ENCODE results near the gene IYD.

IYD gene

DNA sequence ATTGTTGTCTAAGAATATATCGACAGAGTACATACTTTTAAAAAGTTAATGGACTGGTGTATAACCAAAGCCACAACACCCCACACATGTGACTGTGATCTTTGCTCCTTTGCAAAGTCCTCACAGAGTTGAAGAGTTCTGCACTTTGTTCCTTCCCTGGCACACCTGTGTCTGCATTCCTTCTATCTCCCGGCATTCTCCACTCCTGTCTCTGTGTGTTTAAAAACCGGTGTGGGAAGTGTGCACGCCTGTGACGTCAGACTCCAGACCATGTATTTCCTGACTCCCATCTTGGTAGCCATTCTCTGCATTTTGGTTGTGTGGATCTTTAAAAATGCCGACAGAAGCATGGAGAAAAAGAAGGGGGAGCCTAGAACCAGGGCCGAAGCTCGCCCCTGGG, at the start of gene IYD:
Gene IYD (plus strand): TSS at position 251 of the 400 bp plus-strand sequence. CDS start 20 bp downstream, at position 271.
- no peak for DNase-seq (ENCODE audit: extremely low read depth in 1 of 2, low read depth in 1 of 2)

- DNase-seq (ENCODE audit: extremely low read depth in 1 of 2, low read depth in 1 of 2) = no peak
Observed at GRCh38 chr6:150319924-150320323, 48.9 kb upstream of the IYD start.

GRCh38 chr6:150320442-150320841, 48.4 kb upstream of the IYD start:
- DNase-seq (ENCODE audit: extremely low read depth in 1 of 2, low read depth in 1 of 2) = no peak

- DNase-seq (ENCODE audit: extremely low read depth in 1 of 2, low read depth in 1 of 2) = no peak
Observed at GRCh38 chr6:150322466-150322871, 46.3 kb upstream of the IYD start.

GRCh38 chr6:150323205-150323604, 45.6 kb upstream of the IYD start:
- DNase-seq (ENCODE audit: extremely low read depth in 1 of 2, low read depth in 1 of 2) = no peak

DNA sequence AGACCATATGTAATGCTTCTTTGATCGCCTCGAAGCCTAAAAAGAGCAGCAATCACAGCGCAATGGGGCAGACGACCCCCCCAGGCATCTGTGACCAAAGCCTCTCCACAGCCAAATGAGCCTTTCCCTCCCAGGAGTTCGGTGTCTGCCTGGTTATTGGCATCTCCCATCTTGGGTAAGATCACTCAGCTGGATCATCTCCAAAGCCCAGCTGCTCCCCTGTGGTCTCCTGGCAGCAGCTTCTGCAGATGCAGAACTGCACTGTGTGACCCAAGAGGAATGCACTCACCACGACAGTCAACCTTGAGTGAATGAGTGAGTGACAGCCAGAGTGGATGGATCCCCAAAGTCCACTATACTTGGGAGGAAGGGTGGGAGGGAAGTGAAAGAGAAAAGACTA, 44.8 kb upstream of the IYD start:
- no peak for DNase-seq (ENCODE audit: extremely low read depth in 1 of 2, low read depth in 1 of 2)

- DNase-seq (ENCODE audit: extremely low read depth in 1 of 2, low read depth in 1 of 2) = no peak
Observed at GRCh38 chr6:150325066-150325772, 43.6 kb upstream of the IYD start.

GRCh38 chr6:150327117-150327774, 41.6 kb upstream of the IYD start:
- no peak for DNase-seq (ENCODE audit: extremely low read depth in 1 of 2, low read depth in 1 of 2)

DNA sequence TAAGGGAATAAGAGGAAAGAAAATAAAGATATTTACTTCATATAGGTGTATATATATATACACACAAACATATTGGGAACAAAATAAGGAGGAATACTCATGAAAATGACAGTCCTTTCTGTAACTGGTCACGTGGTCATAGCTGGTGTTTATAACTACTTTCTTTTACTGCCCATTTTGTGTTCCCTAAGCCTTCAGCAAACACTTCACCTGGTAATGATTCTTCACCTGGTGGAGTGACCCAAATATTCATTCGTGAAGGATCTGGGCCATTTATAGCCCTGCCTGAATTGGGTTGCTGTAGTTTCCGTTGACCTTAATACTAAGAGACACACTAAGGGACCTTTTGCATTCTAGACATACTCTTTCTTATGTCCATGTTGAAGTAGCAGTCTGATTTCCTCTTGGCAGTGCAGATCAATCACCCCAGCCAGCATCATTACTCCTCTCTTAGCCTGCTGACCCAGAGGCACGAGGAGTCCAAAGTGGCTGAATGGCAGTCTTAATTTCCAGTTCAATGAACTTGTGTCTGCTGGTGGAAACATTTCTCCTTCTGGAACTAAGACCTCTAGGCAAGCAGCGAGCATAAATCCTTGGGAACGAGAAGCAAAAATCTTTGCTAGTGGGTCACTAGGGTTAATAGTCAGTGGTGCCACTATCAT, 39.9 kb upstream of the IYD start:
- no peak for DNase-seq (ENCODE audit: extremely low read depth in 1 of 2, low read depth in 1 of 2)

DNA sequence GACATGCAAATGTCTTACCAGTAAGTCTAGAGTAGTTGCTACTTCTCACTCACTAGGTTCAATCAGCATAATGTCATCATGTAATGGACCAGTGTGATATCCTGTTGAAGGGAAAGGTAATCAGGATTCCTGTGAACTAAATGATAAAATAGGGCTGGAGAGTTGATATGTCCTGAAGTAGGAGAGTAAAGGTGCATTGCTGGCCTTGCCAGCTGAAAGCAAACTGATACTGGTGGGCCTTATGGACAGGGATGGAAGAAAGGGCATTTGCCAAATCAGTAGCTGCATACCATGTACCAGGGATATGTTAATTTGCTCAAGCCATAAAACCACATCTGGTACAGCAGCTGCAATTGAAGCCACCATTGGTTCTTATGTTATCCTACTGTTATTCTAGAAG, 37.5 kb upstream of the IYD start:
- DNase-seq (ENCODE audit: extremely low read depth in 1 of 2, low read depth in 1 of 2) = no peak

DNA sequence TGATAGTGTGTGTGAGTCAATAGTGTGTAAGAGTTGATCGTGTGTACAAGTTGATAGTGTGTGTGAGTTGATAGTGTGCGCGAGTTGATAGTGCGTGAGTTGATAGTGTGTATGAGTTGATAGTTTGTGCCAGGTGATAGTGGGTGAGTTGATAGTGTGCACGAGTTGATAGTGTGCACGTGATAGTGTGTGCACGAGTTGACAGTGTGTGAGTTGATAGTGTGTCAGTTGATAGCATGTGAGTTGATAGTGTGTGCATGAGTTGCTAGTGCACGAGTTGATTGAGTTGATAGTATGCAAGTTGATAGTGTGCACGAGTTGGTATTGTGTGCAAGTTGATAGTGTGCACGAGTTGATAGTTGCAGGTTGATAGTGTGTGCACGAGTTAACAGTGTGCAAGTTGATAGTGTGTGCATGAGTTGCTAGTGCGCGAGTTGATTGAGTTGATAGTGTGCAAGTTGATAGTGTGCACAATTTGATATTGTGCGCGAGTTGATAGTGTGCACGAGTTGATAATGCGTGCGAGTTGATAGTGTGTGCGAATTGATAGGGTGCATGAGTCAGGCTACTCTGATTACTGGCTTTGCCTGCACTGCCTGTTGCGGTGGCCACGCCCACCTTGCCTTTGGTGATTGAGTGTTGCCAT, 35.8 kb upstream of the IYD start:
- no peak for DNase-seq (ENCODE audit: extremely low read depth in 1 of 2, low read depth in 1 of 2)

- DNase-seq (ENCODE audit: extremely low read depth in 1 of 2, low read depth in 1 of 2) = no peak
Observed at GRCh38 chr6:150333585-150333941, 35.2 kb upstream of the IYD start.

DNA sequence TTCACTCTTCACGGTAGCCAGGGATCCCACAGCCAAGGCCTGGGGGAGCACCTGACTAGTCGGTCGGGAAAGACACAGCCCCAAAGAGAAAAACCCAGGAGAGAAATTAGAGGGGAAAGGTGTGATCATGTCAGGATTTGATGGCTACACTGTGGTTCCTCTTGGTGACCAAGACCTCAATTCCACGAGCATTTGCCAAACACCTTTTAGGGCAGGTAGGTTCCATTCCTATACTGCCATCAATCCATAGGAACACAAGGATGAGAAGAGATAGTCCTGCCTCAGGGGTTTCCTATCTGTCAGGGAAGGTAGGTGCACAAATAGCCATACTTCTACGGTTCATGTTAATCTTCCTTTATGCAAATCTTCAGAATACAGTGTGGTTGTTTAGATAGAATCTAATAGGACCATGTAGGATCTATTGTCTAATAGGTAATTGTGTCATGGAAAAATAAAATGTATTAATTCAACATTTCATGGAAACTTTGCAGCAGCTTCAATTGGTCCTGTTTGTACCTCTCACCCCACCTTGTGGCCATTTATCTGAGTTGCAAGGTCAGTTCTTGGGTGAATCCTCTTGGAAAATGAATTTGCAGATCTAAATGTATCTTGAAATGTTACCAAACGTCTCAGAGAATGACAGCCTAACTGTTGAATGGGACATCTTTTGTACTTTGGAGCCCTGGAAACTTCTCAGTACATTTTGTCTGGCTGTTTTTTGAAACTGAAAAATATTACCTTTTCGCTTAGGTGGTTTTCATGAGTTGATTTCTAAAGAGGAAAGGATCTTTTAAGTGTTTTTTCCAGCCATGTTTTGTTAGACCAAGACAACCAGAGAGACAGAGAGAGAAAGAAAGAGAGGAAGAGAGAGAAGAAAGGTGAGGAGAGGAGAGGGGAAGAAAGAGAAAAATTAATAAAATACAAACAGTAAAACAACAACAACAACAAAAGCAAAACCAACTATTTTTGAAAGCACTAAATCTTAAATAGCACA, 33.7 kb upstream of the IYD start:
- no peak for DNase-seq (ENCODE audit: extremely low read depth in 1 of 2, low read depth in 1 of 2)

DNA sequence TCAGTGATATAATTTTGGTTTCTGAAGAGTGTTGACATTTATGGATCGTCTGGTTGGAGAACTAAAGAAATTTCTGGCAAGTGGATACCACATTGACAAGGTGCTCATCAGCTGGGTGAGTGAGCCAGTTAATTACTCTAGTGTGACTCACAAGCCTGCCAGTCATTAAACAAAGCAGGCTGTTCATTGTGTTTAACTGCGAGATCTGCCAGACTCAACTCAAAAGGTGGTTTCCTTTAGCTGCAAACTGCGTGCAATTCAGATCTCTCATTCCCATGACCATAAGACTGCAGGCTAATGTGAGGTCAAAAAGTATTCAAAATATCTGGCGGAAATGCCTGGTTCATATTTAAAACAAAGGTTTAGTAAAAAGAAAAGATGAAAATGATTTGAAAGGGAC, 32.5 kb upstream of the IYD start:
- DNase-seq (ENCODE audit: extremely low read depth in 1 of 2, low read depth in 1 of 2) = no peak

DNA sequence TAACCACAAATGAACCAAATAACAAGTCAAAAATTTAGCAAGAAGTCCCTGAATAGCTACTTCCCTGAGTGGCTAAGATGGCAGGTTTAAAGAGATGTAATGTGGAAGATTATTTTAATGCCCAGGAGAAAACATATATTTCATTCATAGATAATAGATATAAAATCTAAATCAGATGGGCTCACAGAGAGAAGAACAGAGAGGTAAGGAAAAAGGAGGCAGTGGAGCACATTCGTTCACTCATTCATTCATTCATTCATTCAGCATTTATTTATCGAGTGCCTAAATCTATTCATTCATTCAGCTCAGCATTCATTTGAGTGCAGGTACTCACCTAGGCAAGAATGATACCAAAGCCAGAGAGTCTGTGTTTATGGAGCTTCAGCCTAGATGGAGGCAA, 32.1 kb upstream of the IYD start:
- no peak for DNase-seq (ENCODE audit: extremely low read depth in 1 of 2, low read depth in 1 of 2)

GRCh38 chr6:150342126-150342525, 26.7 kb upstream of the IYD start:
- DNase-seq (ENCODE audit: extremely low read depth in 1 of 2, low read depth in 1 of 2) = no peak

- no peak for DNase-seq (ENCODE audit: extremely low read depth in 1 of 2, low read depth in 1 of 2)
Observed at GRCh38 chr6:150343434-150343833, 25.4 kb upstream of the IYD start.

DNA sequence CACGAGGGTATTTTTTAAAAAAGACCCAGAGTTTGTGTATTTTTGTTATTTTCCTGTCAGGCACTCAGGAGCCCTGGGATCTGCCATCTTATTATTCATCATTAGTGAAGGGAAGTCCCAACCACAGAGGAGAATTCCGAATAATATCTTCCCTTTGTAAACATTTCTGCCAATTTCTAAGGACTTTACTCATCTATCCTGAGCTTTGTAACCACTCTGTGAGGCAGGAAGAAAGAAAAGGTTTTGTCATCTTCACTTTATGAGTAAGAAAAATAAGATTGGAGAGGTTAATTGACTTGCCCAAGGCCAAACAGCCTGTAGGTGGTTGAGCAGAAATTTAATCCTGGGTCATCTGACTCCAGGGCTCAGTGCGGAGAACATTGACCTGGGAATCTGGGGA, 23.0 kb upstream of the IYD start:
- no peak for DNase-seq (ENCODE audit: extremely low read depth in 1 of 2, low read depth in 1 of 2)

- no peak for DNase-seq (ENCODE audit: extremely low read depth in 1 of 2, low read depth in 1 of 2)
Observed at GRCh38 chr6:150346346-150346745, 22.5 kb upstream of the IYD start.

- DNase-seq (ENCODE audit: extremely low read depth in 1 of 2, low read depth in 1 of 2) = no peak
Observed at GRCh38 chr6:150347845-150348244, 21.0 kb upstream of the IYD start.

GRCh38 chr6:150349546-150349945, 19.3 kb upstream of the IYD start:
- DNase-seq (ENCODE audit: extremely low read depth in 1 of 2, low read depth in 1 of 2) = no peak

Measured in activated CD8-positive, alpha-beta memory T cell treated with anti-CD3 and anti-CD28 coated beads for 1 hour (primary cell).